22Rv1 (cell line): Measurements from ENCODE around the gene SGO2.

ENCODE experiments used
- CTCF ChIP-seq: fragments of 450-650 bp; IDR thresholded peaks from 2 replicates; pipeline ENCODE4 v1.5.1; 2017; ENCODE audit warnings: mild to moderate bottlenecking
- ZFX ChIP-seq: fragments of 450-650 bp; IDR thresholded peaks from 2 replicates; pipeline ENCODE4 v1.6.1; 2017; ENCODE audit warnings: antibody characterized with exemption, borderline replicate concordance

DNA sequence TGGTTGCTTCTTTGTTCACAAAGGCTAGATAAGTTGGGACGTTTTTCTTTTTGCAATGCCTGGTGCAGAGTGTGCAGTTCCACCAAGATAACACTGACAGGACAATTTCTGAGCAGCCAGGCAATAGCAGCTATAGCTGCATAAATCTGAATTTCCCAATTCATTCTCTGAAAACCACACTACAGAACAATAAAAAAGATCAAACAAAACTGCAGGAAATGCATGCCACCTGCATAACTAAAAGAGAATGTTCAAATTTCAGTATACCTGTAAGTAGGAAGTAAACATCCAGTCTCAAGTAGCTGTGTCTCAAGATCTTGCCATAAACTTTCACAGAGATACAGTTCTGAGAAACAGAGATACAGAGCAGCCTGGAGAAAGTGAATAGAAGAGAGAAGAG, 10.9 kb upstream of the SGO2 start:
- TF ChIP-seq CTCF = no peak
- TF ChIP-seq ZFX = no peak
